ENCODE results near the gene CDH4. TPM values are rescaled to one million over a fixed set of nuclear protein-coding genes. Genes with fewer than 3 reads are reported as not detected.

CDH4 gene
- total and polyA plus RNA-seq, 2 donors (not counting 3 experiments of a cell fraction or from before 2014, with no cell fraction given) = 0.17 to 0.51 TPM

GRCh38 chr20:61288331-61288784 lies 36.3 kb downstream of the CDH4 start:
- no peak overlapping the region for H3K4me3 ChIP-seq (replicated peaks in 1 of 3; ENCODE audit: insufficient read depth in 1 of 3, low read depth in 1 of 3, low read length in 3 of 3)
- CTCF ChIA-PET = no interaction called here
- no peaks in the 10 kb centered on the region for H3K27me3 ChIP-seq (ENCODE audit: control insufficient read depth in 2 of 2, insufficient read depth in 2 of 2, low read length in 2 of 2)
- H3K4me1 ChIP-seq (ENCODE audit: control insufficient read depth, extremely low read depth, insufficient read depth, low read length) = no peaks in the 10 kb centered on the region
- H3K9me1 ChIP-seq (replicated peaks; ENCODE audit: control insufficient read depth, extremely low read depth, insufficient read depth, low read length) = no peaks in the 10 kb centered on the region
- H3K27ac ChIP-seq (ENCODE audit: insufficient read depth, low read depth, low read length) = no peak overlapping the region
- H4K20me1 ChIP-seq (replicated peaks; ENCODE audit: control insufficient read depth, extremely low read depth, insufficient read depth, low read length) = no peaks in the 10 kb centered on the region
- H2AFZ ChIP-seq (ENCODE audit: low read depth, low read length) = no peak overlapping the region
- no peak for FAIRE-seq
- intact Hi-C loops (cut with micrococcal nuclease) = no loop called here
- H3K36me3 ChIP-seq (ENCODE audit: control insufficient read depth in 2 of 2, extremely low read depth in 1 of 2, insufficient read depth in 2 of 2, low read length in 2 of 2) = no peaks in the 10 kb centered on the region
- dilution Hi-C loops (cut with MboI; ENCODE audit: extremely low pct_ligation_motif_present, low sequenced_read_pairs) = no loop called here
- no peak for DNase-seq (ENCODE audit: low read depth, low spot score)
- peaks cover 10% of the 10 kb centered on the region for H3K9me3 ChIP-seq (replicated peaks; ENCODE audit: control insufficient read depth, insufficient read depth, low read length)
- POLR2A ChIA-PET = no interaction called here
- no peak overlapping the region for H3K4me2 ChIP-seq (ENCODE audit: insufficient read depth, low read length)
- no peak for TF ChIP-seq JUN (IDR thresholded peaks at IDR 0.05; ENCODE audit: borderline replicate concordance, insufficient read depth, insufficient read length, low read depth)
- no peak for TF ChIP-seq GATA2 (IDR thresholded peaks at IDR 0.05; ENCODE audit: insufficient read depth, insufficient read length, low read depth, low read length)
- no peak for TF ChIP-seq POLR2A (IDR thresholded peaks at IDR 0.05; ENCODE audit: low read depth, low read length)
- no TSS peak for BruUV-seq (replicated peaks)
- no peak overlapping the region for H3K9ac ChIP-seq (replicated peaks; ENCODE audit: extremely low read depth, insufficient read depth, low read length)
- H3K79me2 ChIP-seq (ENCODE audit: control insufficient read depth, insufficient read depth, low read length) = no peaks in the 10 kb centered on the region

- DNase-seq (ENCODE audit: low read depth, low spot score) (no peak), FAIRE-seq (no peak)
- ChIA-PET POLR2A (no interaction called here), CTCF (no interaction called here)
- TF ChIP-seq CTCF (IDR thresholded peaks at IDR 0.05; ENCODE audit: extremely low read depth in 1 of 2, insufficient read depth in 1 of 2, low read depth in 1 of 2, low read length in 2 of 2) (no peak), GATA2 (IDR thresholded peaks at IDR 0.05; ENCODE audit: insufficient read depth, insufficient read length, low read depth, low read length) (no peak), JUN (IDR thresholded peaks at IDR 0.05; ENCODE audit: borderline replicate concordance, insufficient read depth, insufficient read length, low read depth) (no peak), MYC (IDR thresholded peaks at IDR 0.05; ENCODE audit: low read depth, low read length) (no peak), FOS (IDR thresholded peaks at IDR 0.05; ENCODE audit: borderline replicate concordance, insufficient read depth, low read length) (no peak), EZH2 (IDR thresholded peaks at IDR 0.05; ENCODE audit: borderline replicate concordance, low read depth, low read length, severe bottlenecking) (no peak)
- intact Hi-C loops (cut with micrococcal nuclease) (no loop called here), dilution Hi-C loops (cut with MboI; ENCODE audit: extremely low pct_ligation_motif_present, low sequenced_read_pairs) (no loop called here)
- H3K36me3 ChIP-seq (ENCODE audit: control insufficient read depth in 2 of 2, extremely low read depth in 1 of 2, insufficient read depth in 2 of 2, low read length in 2 of 2) = no peaks in the 10 kb centered on the region
- H3K27me3 ChIP-seq (ENCODE audit: control insufficient read depth in 2 of 2, insufficient read depth in 2 of 2, low read length in 2 of 2) = no peaks in the 10 kb centered on the region
- H3K4me1 ChIP-seq (ENCODE audit: control insufficient read depth, extremely low read depth, insufficient read depth, low read length) = no peaks in the 10 kb centered on the region
- H3K9me1 ChIP-seq (replicated peaks; ENCODE audit: control insufficient read depth, extremely low read depth, insufficient read depth, low read length) = no peaks in the 10 kb centered on the region
- no peak overlapping the region for H3K9ac ChIP-seq (replicated peaks; ENCODE audit: extremely low read depth, insufficient read depth, low read length)
- H3K27ac ChIP-seq (ENCODE audit: insufficient read depth, low read depth, low read length) = no peak overlapping the region
- no peak overlapping the region for H2AFZ ChIP-seq (ENCODE audit: low read depth, low read length)
- no peak overlapping the region for H3K4me2 ChIP-seq (ENCODE audit: insufficient read depth, low read length)
- H3K79me2 ChIP-seq (ENCODE audit: control insufficient read depth, insufficient read depth, low read length) = no peaks in the 10 kb centered on the region
- peaks cover 7% of the 10 kb centered on the region for H3K9me3 ChIP-seq (replicated peaks; ENCODE audit: control insufficient read depth, insufficient read depth, low read length)
- BruUV-seq (replicated peaks) = no TSS peak
- H3K4me3 ChIP-seq (replicated peaks in 1 of 3; ENCODE audit: insufficient read depth in 1 of 3, low read depth in 1 of 3, low read length in 3 of 3) = no peak overlapping the region
- no peaks in the 10 kb centered on the region for H4K20me1 ChIP-seq (replicated peaks; ENCODE audit: control insufficient read depth, extremely low read depth, insufficient read depth, low read length)
Observed at GRCh38 chr20:61289166-61289565, 37.1 kb downstream of the CDH4 start.

Measured in endothelial cell of umbilical vein (primary cell).